NCI-H748 treated with DMSO at 0.1 percent for 48 hours (cell line): Measurements from ENCODE around the gene CALM3.

Experiments used
- DNase-seq: peaks from one replicate; lab custom pipeline; 2025; lab: John Stamatoyannopoulos, UW

The CALM3 gene

GRCh38 chr19:46599716-46600373, 1.3 kb upstream of the CALM3 start:
- DNase-seq = no peak

DNA sequence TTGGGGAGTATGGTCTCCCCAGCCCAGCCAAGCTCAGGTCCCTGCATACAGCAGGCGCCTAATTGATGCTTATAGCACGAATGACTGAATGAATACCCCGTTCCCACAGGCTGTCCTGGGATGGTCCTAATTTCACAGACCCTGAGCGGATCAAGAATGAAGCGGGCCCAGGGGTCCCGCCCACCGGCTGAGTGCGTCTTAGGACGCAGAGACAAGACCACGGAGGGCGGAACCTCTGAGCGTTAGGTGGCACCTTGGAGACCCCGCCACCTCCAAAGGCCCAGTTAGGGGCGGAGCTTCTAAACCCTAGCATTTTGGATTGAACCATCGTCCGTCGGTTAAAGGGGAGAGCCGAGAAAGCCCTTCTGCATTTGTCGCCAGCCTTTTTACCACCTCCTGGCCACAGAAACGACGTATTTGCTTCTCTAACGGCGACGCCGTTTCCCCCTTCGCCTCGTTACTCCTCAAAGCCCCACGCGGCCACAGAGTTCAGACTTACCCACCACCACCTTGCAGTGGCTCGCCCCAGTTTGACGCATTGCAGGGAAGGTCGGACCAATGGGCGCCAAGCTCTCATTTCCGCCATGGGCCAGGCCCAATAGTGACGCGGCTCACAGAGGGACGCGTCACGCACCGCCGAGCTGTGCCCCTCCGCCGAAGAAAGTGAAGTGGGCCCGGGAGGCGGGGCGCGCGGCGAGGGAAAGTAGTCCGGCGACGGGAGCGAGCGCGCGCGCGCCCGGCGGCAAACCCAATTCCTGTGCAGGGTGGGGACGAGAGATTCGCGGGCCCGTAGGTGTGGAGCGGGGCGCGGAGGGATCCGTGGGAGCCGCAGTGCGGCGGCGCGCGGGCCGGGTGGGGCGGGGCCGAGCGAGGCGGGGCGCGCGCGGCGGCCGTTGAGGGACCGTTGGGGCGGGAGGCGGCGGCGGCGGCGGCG, 479 bp upstream of the CALM3 start:
- DNase-seq = peak; percentile 98

DNA sequence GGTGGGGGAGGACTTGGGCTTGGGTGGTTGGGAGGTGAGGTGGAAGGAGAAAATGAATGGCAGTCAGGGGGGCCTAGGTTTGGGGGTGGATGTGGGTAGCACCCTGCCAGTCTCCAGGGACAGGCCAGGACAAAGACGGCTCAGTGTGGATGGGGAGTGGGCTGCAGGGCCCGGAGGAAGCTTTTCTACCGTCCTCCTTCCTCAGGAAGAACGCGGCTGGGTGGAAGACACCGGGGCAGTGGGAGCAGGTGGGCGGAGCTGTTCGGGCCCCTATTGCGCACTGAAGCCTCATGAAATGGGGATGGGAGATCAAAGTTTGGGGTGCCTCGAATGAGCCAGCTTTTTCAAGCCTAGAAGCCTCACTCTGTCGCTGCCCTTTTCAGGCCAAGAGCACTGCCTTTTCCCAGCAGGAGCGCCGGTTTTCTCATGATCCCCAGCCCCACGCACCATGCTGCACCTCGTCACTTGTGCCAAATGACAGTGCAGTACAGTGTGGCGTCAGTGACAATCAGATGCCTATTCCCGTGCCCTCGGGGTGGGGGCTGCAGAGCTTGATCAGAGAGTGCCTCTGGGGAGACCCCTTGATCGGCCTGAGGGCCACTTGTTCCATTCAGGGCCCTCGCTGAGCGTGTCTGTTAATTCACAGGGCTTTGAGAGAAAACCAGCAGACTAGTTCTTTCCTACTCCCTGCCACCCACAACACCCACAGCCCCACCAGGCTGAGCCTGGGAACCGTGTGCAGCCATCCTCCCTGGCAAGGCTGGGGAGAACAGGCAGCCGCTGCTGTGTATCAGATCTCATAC, 1.5 kb downstream of the CALM3 start:
- no peak for DNase-seq

DNA sequence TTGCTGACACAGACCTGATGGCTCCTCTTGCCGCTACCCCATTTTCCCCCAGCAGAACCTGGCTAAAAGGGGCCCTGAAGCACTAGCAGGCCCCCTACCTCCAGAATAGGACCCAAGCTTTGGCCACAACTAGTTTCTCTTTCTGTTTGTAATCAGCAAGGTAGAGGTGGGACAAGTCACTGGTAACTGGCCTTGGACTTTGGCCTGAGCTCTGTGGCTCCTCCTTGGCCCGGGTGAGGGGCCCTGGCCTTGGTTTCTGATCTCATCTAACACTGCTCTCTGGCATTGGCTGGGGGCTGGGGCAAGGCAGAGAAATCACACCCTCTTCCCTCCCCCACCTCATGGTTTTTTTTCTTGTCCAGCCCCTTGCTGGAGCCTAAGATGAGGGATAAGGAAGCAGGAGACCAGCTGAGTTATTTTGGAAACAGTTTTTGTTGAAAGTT, 2.1 kb downstream of the CALM3 start:
- no peak for DNase-seq

- no peak for DNase-seq
These were observed 2.7 kb downstream of the CALM3 start for GRCh38 chr19:46603752-46604231.

DNA sequence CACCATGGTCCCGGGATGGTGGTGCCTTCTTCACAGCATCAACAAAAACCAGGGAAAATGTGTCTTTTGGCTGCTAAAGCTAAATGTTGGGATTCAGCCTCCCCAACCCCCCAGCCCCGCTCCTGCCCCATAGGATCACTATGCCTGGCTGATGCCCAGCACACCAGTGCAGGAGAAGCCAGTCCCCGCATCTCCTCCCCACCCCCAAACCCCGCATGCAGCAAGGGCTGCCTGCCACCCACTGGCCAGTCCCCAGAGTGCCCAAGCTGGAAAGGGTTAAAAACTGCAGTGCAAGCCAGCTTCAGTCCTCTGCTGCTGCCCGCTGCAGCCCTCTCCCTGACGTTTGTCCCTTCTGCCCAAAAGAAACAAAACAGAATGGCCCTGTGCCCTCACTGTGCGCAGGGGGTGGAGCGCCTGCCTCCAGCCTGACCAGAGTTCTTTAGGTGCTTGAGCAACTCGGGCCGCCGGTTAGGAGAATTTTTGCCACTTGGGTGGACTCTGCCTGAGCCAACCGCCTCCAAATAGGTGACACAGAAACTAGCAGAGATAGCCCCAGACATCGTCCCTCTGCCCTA, 3.7 kb downstream of the CALM3 start:
- DNase-seq = no peak

- no peak for DNase-seq
These were observed 4.3 kb downstream of the CALM3 start for GRCh38 chr19:46605356-46605821.

- no peak for DNase-seq
These were observed 4.9 kb downstream of the CALM3 start for GRCh38 chr19:46606019-46606418.

- DNase-seq = no peak
These were observed 5.7 kb downstream of the CALM3 start for GRCh38 chr19:46606681-46607447.

- DNase-seq = peak; percentile 14
These were observed 6.3 kb downstream of the CALM3 start for GRCh38 chr19:46607448-46607841.

DNA sequence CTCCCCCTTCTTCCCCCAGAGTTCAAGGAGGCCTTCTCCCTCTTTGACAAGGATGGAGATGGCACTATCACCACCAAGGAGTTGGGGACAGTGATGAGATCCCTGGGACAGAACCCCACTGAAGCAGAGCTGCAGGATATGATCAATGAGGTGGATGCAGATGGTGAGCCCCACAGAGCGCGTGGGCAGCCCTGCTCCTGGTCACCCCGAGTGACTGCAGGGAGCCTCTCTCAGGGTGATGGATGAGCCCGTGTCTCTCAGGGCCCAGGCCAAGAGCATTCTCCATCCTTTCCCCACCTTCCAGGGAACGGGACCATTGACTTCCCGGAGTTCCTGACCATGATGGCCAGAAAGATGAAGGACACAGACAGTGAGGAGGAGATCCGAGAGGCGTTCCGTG, 7.0 kb downstream of the CALM3 start:
- DNase-seq = no peak

DNA sequence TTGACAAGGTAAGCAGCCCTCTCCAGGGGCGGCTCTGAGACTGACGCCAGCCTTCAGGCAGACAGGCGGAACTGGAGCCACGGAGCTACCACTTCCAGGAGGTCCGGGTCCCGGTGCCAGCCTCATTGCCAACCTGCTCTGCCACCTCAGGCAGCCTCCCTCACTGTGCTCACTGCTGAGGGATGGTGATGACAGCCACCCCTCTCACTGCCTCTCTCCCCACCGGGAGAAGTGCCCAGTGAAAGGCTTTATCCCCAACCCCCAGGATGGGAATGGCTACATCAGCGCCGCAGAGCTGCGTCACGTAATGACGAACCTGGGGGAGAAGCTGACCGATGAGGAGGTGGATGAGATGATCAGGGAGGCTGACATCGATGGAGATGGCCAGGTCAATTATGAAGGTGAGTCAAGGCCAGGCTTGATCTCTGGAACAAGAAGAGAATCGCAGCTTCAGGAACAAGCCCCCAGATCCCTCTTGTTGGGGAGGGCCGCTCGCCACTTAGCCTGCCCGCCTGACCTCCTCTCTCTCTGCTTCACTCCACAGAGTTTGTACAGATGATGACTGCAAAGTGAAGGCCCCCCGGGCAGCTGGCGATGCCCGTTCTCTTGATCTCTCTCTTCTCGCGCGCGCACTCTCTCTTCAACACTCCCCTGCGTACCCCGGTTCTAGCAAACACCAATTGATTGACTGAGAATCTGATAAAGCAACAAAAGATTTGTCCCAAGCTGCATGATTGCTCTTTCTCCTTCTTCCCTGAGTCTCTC, 7.6 kb downstream of the CALM3 start:
- DNase-seq = no peak

DNA sequence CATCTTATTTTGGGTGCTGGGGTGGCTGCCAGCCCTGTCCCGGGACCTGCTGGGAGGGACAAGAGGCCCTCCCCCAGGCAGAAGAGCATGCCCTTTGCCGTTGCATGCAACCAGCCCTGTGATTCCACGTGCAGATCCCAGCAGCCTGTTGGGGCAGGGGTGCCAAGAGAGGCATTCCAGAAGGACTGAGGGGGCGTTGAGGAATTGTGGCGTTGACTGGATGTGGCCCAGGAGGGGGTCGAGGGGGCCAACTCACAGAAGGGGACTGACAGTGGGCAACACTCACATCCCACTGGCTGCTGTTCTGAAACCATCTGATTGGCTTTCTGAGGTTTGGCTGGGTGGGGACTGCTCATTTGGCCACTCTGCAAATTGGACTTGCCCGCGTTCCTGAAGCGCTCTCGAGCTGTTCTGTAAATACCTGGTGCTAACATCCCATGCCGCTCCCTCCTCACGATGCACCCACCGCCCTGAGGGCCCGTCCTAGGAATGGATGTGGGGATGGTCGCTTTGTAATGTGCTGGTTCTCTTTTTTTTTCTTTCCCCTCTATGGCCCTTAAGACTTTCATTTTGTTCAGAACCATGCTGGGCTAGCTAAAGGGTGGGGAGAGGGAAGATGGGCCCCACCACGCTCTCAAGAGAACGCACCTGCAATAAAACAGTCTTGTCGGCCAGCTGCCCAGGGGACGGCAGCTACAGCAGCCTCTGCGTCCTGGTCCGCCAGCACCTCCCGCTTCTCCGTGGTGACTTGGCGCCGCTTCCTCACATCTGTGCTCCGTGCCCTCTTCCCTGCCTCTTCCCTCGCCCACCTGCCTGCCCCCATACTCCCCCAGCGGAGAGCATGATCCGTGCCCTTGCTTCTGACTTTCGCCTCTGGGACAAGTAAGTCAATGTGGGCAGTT, 8.6 kb downstream of the CALM3 start:
- no peak for DNase-seq

GRCh38 chr19:46610413-46610775, 9.3 kb downstream of the CALM3 start:
- no peak for DNase-seq

- DNase-seq = no peak
These were observed 10.0 kb downstream of the CALM3 start for GRCh38 chr19:46610851-46611770.

DNA sequence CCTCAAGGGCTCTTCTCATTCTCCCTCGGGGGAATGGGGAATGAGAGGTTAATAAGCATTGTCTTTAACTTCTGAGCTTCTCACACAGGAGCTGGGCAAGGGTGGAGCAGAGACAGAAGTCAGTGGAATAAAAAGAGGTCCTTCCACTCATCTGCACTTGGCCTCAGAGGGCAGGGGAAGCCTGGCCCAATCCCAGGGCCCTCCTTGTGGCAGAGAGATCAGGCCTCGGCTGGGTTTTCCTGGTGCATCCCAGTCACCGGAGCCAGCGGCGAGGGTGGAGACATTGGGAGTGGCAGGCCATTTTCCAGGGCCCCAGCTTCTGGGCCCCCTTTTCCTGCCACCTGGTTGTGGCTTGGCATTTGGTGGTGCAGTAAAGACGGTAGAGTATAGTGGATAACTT, 10.6 kb downstream of the CALM3 start:
- DNase-seq = no peak

GRCh38 chr19:46613525-46613924, 12.4 kb downstream of the CALM3 start:
- DNase-seq = no peak

GRCh38 chr19:46614114-46614722, 13.1 kb downstream of the CALM3 start:
- peak; percentile 69 for DNase-seq
